ENCODE data around the gene WNT3A.

Gene WNT3A

GRCh38 chr1:228060458-228061190, 53.8 kb downstream of the WNT3A start:
- DNase-seq (ENCODE audit: low read depth, low spot score): no peak
- ChIA-PET CTCF (no interaction called here), POLR2A (no interaction called here)
- no peak overlapping the region; the same call in 1 of the 2 replicates for H3K4me3 ChIP-seq (ENCODE audit: low read depth, low read length)
- no peak for TF ChIP-seq CTCF (IDR thresholded peaks at IDR 0.05; ENCODE audit: insufficient read depth, low read length, missing control alignments)

- CTCF ChIA-PET: no interaction called here
- POLR2A ChIA-PET: no interaction called here
- no peak overlapping the region for H3K4me3 ChIP-seq (ENCODE audit: low read depth, low read length)
- DNase-seq (ENCODE audit: low read depth, low spot score): no peak
- no peak for TF ChIP-seq CTCF (IDR thresholded peaks at IDR 0.05; ENCODE audit: insufficient read depth, low read length, missing control alignments)
These were observed 54.8 kb downstream of the WNT3A start for GRCh38 chr1:228061411-228062084.

- no peak for DNase-seq (ENCODE audit: low read depth, low spot score)
- no peak for TF ChIP-seq CTCF (IDR thresholded peaks at IDR 0.05; ENCODE audit: insufficient read depth, low read length, missing control alignments)
- no peak overlapping the region for H3K4me3 ChIP-seq (ENCODE audit: low read depth, low read length)
- CTCF ChIA-PET: no interaction called here
- POLR2A ChIA-PET: no interaction called here
These were observed 55.4 kb downstream of the WNT3A start for GRCh38 chr1:228062085-228062791.

GRCh38 chr1:228062812-228063211, 56.0 kb downstream of the WNT3A start:
- H3K4me3 ChIP-seq (ENCODE audit: low read depth, low read length): no peak overlapping the region
- no peak for TF ChIP-seq CTCF (IDR thresholded peaks at IDR 0.05; ENCODE audit: insufficient read depth, low read length, missing control alignments)
- ChIA-PET CTCF (no interaction called here), POLR2A (no interaction called here)
- no peak for DNase-seq (ENCODE audit: low read depth, low spot score)

- TF ChIP-seq CTCF (IDR thresholded peaks at IDR 0.05; ENCODE audit: insufficient read depth, low read length, missing control alignments): no peak
- ChIA-PET CTCF (no interaction called here), POLR2A (no interaction called here)
- DNase-seq (ENCODE audit: low read depth, low spot score): no peak
- H3K4me3 ChIP-seq (ENCODE audit: low read depth, low read length): no peak overlapping the region
These were observed 56.7 kb downstream of the WNT3A start for GRCh38 chr1:228063251-228064191.

All from AG04449 (cell line).